WTC11 (cell line): ENCODE results near the gene ZNF521. TPM values are rescaled to one million over a fixed set of nuclear protein-coding genes. Genes with fewer than 3 reads are reported as not detected.

Experiments used
- ATAC-seq: fragments of 200-7000 bp; cut with Tn5 transposase; 2 replicates; pipeline ENCODE4 v1.10.0; 2021; ENCODE audit warnings: mild to moderate bottlenecking, moderate library complexity
- CTCF ChIA-PET: fragments of 300-600 bp; sonication (Branson Sonifier 250); formaldehyde crosslinking; loops from one replicate; lab custom pipeline; 2021; ENCODE audit warnings: antibody characterized with exemption; lab: Charles Lee
- POLR2A ChIA-PET: fragments of 350-600 bp; sonication (Branson Sonifier 250); formaldehyde crosslinking; loops from one replicate; lab custom pipeline; 2021; ENCODE audit warnings: antibody characterized with exemption; lab: Charles Lee
- DNase-seq: peaks from one replicate; pipeline ENCODE4 v3.0.0; 2021; ENCODE audit warnings: low spot score
- H3K27ac Mint-ChIP-seq: 2 replicates; pipeline ENCODE4 v1.8.0; 2021; ENCODE audit warnings: mixed read lengths
- H3K27me3 Mint-ChIP-seq: 2 replicates; pipeline ENCODE4 v1.8.0; 2021; ENCODE audit warnings: low read depth, mild to moderate bottlenecking, moderate library complexity, mixed read lengths
- H3K36me3 Mint-ChIP-seq: 2 replicates; pipeline ENCODE4 v1.8.0; 2021; ENCODE audit warnings: mixed read lengths
- H3K4me1 Mint-ChIP-seq: 2 replicates; pipeline ENCODE4 v1.8.0; 2022; ENCODE audit warnings: mixed read lengths
- H3K4me3 Mint-ChIP-seq: 2 replicates; pipeline ENCODE4 v1.8.0; 2021; ENCODE audit warnings: mild to moderate bottlenecking, moderate library complexity, mixed read lengths
- H3K9me3 Mint-ChIP-seq: 2 replicates; pipeline ENCODE4 v1.8.0; 2021; ENCODE audit warnings: mixed read lengths
- ATF6 ChIP-seq: sonication (generic); formaldehyde crosslinking; IDR thresholded peaks from 2 replicates; pipeline ENCODE4 v1.8.1; 2023; ENCODE audit warnings: mild to moderate bottlenecking, missing genetic modification reagents
- CDX4 ChIP-seq: fragments of 250-450 bp; sonication (Bioruptor Pico); IDR thresholded peaks from 2 replicates; pipeline ENCODE4 v1.9.0; 2021; ENCODE audit warnings: moderate library complexity, mild to moderate bottlenecking, inconsistent platforms, borderline replicate concordance
- SP1 ChIP-seq: sonication (generic); formaldehyde crosslinking; conservative IDR thresholded peaks from 2 replicates; pipeline ENCODE4 v1.8.1; 2022; ENCODE audit warnings: missing genetic modification reagents
- total RNA-seq: library from RNA; stranded (reverse); gene quantifications from 3 replicates; pipeline ENCODE4 v1.2.3, GENCODE V29; 2021
- TF ChIP-seq, protein P1 (sequence below): fragments of 250-450 bp; sonication (Bioruptor Pico); IDR thresholded peaks from 2 replicates; pipeline ENCODE4 v1.9.0; 2021; ENCODE audit warnings: mild to moderate bottlenecking, borderline replicate concordance
- TF ChIP-seq, protein P2 (sequence below): sonication (generic); formaldehyde crosslinking; IDR thresholded peaks from 2 replicates; pipeline ENCODE4 v1.8.1; 2022; ENCODE audit warnings: low read depth, mild to moderate bottlenecking, moderate library complexity, missing genetic modification reagents, borderline replicate concordance
- TF ChIP-seq, protein P3 (sequence below): sonication (generic); formaldehyde crosslinking; conservative IDR thresholded peaks from 2 replicates; pipeline ENCODE4 v1.8.1; 2023; ENCODE audit warnings: mild to moderate bottlenecking, low read depth, missing genetic modification reagents, moderate library complexity
- TF ChIP-seq, protein P4 (sequence below): sonication (generic); formaldehyde crosslinking; IDR thresholded peaks from 2 replicates; pipeline ENCODE4 v1.8.0; 2022; ENCODE audit warnings: missing genetic modification reagents

Gene ZNF521
- total RNA-seq, 1 experiment from 2014 or later, result 15.3 TPM

GRCh38 chr18:25287106-25287505 lies 64.9 kb downstream of the ZNF521 start:
- POLR2A ChIA-PET, result no interaction called here

More at GRCh38 chr18:25287106-25287505, 64.9 kb downstream of the ZNF521 start:
- DNase-seq, result no peak
- Mint-ChIP-seq H3K4me3 (no peak overlapping the region), H3K9me3 (no peaks in the 10 kb centered on the region), H3K4me1 (peaks cover 17% of the 10 kb centered on the region), H3K36me3 (no peaks in the 10 kb centered on the region), H3K27me3 (no peaks in the 10 kb centered on the region), H3K27ac (no peak overlapping the region)
- CTCF ChIA-PET, result no interaction called here
- ATAC-seq, result no peak
- TF ChIP-seq SP1 (CRISPR knock-in tag) (no peak), CDX4 (CRISPR knock-in tag) (no peak), ATF6 (CRISPR knock-in tag) (no peak)
- TF ChIP-seq, protein P1, sequence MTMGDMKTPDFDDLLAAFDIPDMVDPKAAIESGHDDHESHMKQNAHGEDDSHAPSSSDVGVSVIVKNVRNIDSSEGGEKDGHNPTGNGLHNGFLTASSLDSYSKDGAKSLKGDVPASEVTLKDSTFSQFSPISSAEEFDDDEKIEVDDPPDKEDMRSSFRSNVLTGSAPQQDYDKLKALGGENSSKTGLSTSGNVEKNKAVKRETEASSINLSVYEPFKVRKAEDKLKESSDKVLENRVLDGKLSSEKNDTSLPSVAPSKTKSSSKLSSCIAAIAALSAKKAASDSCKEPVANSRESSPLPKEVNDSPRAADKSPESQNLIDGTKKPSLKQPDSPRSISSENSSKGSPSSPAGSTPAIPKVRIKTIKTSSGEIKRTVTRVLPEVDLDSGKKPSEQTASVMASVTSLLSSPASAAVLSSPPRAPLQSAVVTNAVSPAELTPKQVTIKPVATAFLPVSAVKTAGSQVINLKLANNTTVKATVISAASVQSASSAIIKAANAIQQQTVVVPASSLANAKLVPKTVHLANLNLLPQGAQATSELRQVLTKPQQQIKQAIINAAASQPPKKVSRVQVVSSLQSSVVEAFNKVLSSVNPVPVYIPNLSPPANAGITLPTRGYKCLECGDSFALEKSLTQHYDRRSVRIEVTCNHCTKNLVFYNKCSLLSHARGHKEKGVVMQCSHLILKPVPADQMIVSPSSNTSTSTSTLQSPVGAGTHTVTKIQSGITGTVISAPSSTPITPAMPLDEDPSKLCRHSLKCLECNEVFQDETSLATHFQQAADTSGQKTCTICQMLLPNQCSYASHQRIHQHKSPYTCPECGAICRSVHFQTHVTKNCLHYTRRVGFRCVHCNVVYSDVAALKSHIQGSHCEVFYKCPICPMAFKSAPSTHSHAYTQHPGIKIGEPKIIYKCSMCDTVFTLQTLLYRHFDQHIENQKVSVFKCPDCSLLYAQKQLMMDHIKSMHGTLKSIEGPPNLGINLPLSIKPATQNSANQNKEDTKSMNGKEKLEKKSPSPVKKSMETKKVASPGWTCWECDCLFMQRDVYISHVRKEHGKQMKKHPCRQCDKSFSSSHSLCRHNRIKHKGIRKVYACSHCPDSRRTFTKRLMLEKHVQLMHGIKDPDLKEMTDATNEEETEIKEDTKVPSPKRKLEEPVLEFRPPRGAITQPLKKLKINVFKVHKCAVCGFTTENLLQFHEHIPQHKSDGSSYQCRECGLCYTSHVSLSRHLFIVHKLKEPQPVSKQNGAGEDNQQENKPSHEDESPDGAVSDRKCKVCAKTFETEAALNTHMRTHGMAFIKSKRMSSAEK (CRISPR knock-in tag), result no peak
- TF ChIP-seq, protein P2, sequence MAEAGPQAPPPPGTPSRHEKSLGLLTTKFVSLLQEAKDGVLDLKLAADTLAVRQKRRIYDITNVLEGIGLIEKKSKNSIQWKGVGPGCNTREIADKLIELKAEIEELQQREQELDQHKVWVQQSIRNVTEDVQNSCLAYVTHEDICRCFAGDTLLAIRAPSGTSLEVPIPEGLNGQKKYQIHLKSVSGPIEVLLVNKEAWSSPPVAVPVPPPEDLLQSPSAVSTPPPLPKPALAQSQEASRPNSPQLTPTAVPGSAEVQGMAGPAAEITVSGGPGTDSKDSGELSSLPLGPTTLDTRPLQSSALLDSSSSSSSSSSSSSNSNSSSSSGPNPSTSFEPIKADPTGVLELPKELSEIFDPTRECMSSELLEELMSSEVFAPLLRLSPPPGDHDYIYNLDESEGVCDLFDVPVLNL (CRISPR knock-in tag), result no peak
- TF ChIP-seq, protein P3, sequence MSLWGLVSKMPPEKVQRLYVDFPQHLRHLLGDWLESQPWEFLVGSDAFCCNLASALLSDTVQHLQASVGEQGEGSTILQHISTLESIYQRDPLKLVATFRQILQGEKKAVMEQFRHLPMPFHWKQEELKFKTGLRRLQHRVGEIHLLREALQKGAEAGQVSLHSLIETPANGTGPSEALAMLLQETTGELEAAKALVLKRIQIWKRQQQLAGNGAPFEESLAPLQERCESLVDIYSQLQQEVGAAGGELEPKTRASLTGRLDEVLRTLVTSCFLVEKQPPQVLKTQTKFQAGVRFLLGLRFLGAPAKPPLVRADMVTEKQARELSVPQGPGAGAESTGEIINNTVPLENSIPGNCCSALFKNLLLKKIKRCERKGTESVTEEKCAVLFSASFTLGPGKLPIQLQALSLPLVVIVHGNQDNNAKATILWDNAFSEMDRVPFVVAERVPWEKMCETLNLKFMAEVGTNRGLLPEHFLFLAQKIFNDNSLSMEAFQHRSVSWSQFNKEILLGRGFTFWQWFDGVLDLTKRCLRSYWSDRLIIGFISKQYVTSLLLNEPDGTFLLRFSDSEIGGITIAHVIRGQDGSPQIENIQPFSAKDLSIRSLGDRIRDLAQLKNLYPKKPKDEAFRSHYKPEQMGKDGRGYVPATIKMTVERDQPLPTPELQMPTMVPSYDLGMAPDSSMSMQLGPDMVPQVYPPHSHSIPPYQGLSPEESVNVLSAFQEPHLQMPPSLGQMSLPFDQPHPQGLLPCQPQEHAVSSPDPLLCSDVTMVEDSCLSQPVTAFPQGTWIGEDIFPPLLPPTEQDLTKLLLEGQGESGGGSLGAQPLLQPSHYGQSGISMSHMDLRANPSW, result no peak
- TF ChIP-seq, protein P4, sequence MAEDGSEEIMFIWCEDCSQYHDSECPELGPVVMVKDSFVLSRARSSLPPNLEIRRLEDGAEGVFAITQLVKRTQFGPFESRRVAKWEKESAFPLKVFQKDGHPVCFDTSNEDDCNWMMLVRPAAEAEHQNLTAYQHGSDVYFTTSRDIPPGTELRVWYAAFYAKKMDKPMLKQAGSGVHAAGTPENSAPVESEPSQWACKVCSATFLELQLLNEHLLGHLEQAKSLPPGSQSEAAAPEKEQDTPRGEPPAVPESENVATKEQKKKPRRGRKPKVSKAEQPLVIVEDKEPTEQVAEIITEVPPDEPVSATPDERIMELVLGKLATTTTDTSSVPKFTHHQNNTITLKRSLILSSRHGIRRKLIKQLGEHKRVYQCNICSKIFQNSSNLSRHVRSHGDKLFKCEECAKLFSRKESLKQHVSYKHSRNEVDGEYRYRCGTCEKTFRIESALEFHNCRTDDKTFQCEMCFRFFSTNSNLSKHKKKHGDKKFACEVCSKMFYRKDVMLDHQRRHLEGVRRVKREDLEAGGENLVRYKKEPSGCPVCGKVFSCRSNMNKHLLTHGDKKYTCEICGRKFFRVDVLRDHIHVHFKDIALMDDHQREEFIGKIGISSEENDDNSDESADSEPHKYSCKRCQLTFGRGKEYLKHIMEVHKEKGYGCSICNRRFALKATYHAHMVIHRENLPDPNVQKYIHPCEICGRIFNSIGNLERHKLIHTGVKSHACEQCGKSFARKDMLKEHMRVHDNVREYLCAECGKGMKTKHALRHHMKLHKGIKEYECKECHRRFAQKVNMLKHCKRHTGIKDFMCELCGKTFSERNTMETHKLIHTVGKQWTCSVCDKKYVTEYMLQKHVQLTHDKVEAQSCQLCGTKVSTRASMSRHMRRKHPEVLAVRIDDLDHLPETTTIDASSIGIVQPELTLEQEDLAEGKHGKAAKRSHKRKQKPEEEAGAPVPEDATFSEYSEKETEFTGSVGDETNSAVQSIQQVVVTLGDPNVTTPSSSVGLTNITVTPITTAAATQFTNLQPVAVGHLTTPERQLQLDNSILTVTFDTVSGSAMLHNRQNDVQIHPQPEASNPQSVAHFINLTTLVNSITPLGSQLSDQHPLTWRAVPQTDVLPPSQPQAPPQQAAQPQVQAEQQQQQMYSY (CRISPR knock-in tag), result no peak
